ENCODE results near the gene SPAG6. TPM values are rescaled to one million over a fixed set of nuclear protein-coding genes. Genes with fewer than 3 reads are reported as not detected.
A peak's percentile ranks its signal among the peaks of the same experiment; 100 is the strongest.

The SPAG6 gene
- total and polyA plus RNA-seq, 9 of the 15 experiments (the other 6 are each of a cell fraction or from before 2014, with no cell fraction given), result 3.5 to 23.1 (median 11.8) TPM

- no peak for TF ChIP-seq BCLAF1 (IDR thresholded peaks at IDR 0.05; ENCODE audit: borderline replicate concordance in 1 of 2, control insufficient read depth in 1 of 2, low read depth in 2 of 2, low read length in 1 of 2)
- peak; percentile 49; the same call in 1 of the 2 replicates for TF ChIP-seq FOXJ2 (tag; IDR thresholded peaks at IDR 0.05)
- no peak for TF ChIP-seq ZSCAN29 (IDR thresholded peaks at IDR 0.05)
- TF ChIP-seq TBL1XR1 (IDR thresholded peaks at IDR 0.05; ENCODE audit: low read length in 2 of 2), result no peak; a peak in 1 of 4 replicates
- TF ChIP-seq MECOM (CRISPR knock-in tag; IDR thresholded peaks at IDR 0.05), result no peak
- TF ChIP-seq HNRNPLL (IDR thresholded peaks at IDR 0.05; ENCODE audit: low read depth, low read length, poor library complexity, severe bottlenecking), result peak; percentile 67
- no peak for TF ChIP-seq IRF9 (tag; IDR thresholded peaks at IDR 0.05)
- peak; percentile 68 for TF ChIP-seq RB1 (IDR thresholded peaks at IDR 0.05; ENCODE audit: low read depth)
- no peak for TF ChIP-seq ARNT (IDR thresholded peaks at IDR 0.05)
- no peak for TF ChIP-seq MIER1 (IDR thresholded peaks at IDR 0.05; ENCODE audit: low read depth)
- peak in 1 of 3 experiments; percentile 33 for TF ChIP-seq YY1 (IDR thresholded peaks at IDR 0.05; ENCODE audit: borderline replicate concordance in 1 of 3, control insufficient read depth in 1 of 3, extremely low read depth in 1 of 3, insufficient read depth in 3 of 3, insufficient read length in 1 of 3, insufficient replicate concordance in 2 of 3, low read depth in 1 of 3, low read length in 2 of 3)
- no peak for TF ChIP-seq BHLHE40 (IDR thresholded peaks at IDR 0.05; ENCODE audit: low read length)
- TF ChIP-seq ZNF41 (CRISPR knock-in tag; conservative IDR thresholded peaks at IDR 0.05), result no peak
- no peak for TF ChIP-seq HNRNPL (IDR thresholded peaks at IDR 0.05; ENCODE audit: low read depth, low read length)
- no peak for TF ChIP-seq ZNF699 (CRISPR knock-in tag; IDR thresholded peaks at IDR 0.05; ENCODE audit: insufficient replicate concordance)
- no peak for TF ChIP-seq EHMT2 (IDR thresholded peaks at IDR 0.05)
- TF ChIP-seq NFATC3 (IDR thresholded peaks at IDR 0.05), result no peak
- TF ChIP-seq ZNF311 (CRISPR knock-in tag; IDR thresholded peaks at IDR 0.05), result no peak
- no peak for TF ChIP-seq TGIF2 (CRISPR knock-in tag; IDR thresholded peaks at IDR 0.05)
- TF ChIP-seq GTF2F1 (IDR thresholded peaks at IDR 0.05; ENCODE audit: low read depth, low read length), result no peak
- no peak for TF ChIP-seq ZNF175 (CRISPR knock-in tag; IDR thresholded peaks at IDR 0.05; ENCODE audit: low read depth)
- TF ChIP-seq GATAD2A (IDR thresholded peaks at IDR 0.05), result no peak
- TF ChIP-seq ZNF12 (CRISPR knock-in tag; IDR thresholded peaks at IDR 0.05), result no peak
- 0 out of 2 replicates have a peak, but pooled peaks have one; percentile 45 for TF ChIP-seq ZNF584 (CRISPR knock-in tag; IDR thresholded peaks at IDR 0.05; ENCODE audit: low read depth)
- no peak for TF ChIP-seq BDP1 (IDR thresholded peaks at IDR 0.05; ENCODE audit: insufficient read depth, insufficient read length)
- TF ChIP-seq ZNF766 (CRISPR knock-in tag; conservative IDR thresholded peaks at IDR 0.05), result no peak
Measured at GRCh38 chr10:22340329-22341189, 4.7 kb upstream of the SPAG6 start (continued).
